A673 (cell line): ENCODE data around the gene NMNAT3.

Experiments
- CTCF ChIP-seq: fragments of 300-800, 200-600 bp; sonication (generic); conservative IDR thresholded peaks from 2 replicates; pipeline ENCODE4 v1.5.1; 2017; ENCODE audit warnings: low read depth, mild to moderate bottlenecking, antibody characterized with exemption, low read length, moderate library complexity, mixed read lengths
- EZH2 ChIP-seq: fragments of 200-600 bp; sonication (generic); IDR thresholded peaks from 2 replicates; pipeline ENCODE4 v1.6.1; 2017; ENCODE audit warnings: borderline replicate concordance, low read depth, mild to moderate bottlenecking, mixed read lengths, antibody characterized with exemption, low read length; ENCODE audit not compliant: poor library complexity, severe bottlenecking

GRCh38 chr3:139534992-139535879 lies 142.5 kb downstream of the NMNAT3 start:
- no peak for TF ChIP-seq EZH2
- TF ChIP-seq CTCF, result no peak
